Measurements from ENCODE around the gene ZNF346.

The ZNF346 gene

GRCh38 chr5:177124486-177124991, 102.0 kb downstream of the ZNF346 start:
- FAIRE-seq: no peak

GRCh38 chr5:177126771-177127170, 104.3 kb downstream of the ZNF346 start:
- no peak for FAIRE-seq

GRCh38 chr5:177128551-177128981, 106.1 kb downstream of the ZNF346 start:
- FAIRE-seq: no peak

GRCh38 chr5:177130211-177131018, 107.9 kb downstream of the ZNF346 start:
- FAIRE-seq: no peak
